Measurements from ENCODE around the gene TADA3. TPM values are rescaled to one million over a fixed set of nuclear protein-coding genes. Genes with fewer than 3 reads are reported as not detected.

Gene TADA3
- total and polyA plus RNA-seq, 9 of the 15 experiments (the other 6 are each of a cell fraction or from before 2014, with no cell fraction given) = 4.1 to 110 (median 74.8) TPM

DNA sequence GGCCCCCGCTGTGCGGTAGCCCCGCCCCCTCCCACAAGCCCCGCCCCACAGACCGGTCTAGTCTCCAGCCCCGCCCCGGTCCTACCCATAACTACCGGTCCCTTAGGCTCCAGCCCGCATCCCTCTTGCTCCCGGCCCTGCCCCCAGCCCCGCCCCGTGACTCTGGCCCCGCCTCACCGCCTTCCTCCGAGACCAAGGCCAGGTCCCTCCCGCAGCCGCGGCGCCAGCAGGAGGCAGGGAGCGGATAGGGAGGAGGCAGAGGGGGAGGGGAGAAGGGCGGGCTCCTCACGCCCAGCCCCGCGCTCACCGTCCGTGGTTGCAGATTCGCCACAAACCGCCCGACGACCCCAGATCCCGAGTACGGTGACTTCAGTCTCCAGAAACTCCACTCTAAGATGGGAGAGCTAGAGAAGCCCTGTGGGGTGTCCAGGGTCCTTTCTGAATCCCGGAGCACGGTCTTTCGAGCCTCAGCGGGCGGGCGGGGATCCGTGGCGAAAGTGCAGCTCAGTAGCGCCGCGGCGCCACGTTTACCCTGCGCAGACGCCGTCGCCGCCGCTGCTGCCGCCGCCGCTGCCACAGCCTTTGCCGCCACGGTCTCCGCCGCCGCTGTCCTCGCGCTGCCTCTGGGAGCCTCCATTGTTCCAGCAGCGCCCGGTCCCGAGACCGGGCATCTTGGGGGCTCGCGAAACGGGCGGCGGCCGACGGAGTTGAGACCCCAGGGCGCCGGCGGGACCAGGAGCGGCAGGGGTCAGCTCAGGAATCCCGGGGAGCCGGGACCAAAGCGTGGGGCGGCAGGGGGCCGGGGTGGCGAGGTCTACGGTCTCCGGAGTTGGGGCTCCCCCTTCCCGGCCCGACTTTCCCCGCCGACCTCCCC is 60.8 kb downstream of the TADA3 start, which contains the start of gene BRPF1 (continued):
- TF ChIP-seq, protein P1, sequence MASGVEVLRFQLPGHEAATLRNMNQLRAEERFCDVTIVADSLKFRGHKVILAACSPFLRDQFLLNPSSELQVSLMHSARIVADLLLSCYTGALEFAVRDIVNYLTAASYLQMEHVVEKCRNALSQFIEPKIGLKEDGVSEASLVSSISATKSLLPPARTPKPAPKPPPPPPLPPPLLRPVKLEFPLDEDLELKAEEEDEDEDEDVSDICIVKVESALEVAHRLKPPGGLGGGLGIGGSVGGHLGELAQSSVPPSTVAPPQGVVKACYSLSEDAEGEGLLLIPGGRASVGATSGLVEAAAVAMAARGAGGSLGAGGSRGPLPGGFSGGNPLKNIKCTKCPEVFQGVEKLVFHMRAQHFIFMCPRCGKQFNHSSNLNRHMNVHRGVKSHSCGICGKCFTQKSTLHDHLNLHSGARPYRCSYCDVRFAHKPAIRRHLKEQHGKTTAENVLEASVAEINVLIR (CRISPR knock-in tag; IDR thresholded peaks at IDR 0.05) = peak; percentile 73
- TF ChIP-seq SREBF1 (IDR thresholded peaks at IDR 0.05; ENCODE audit: borderline replicate concordance, low read depth, low read length) (no peak), ZBED1 (IDR thresholded peaks at IDR 0.05) (no peak), ZNF57 (CRISPR knock-in tag; IDR thresholded peaks at IDR 0.05) (no peak), ZNF699 (CRISPR knock-in tag; IDR thresholded peaks at IDR 0.05; ENCODE audit: insufficient replicate concordance) (no peak), LARP7 (IDR thresholded peaks at IDR 0.05) (peak; percentile 100), PTTG1 (tag; IDR thresholded peaks at IDR 0.05; ENCODE audit: low read depth) (no peak), MTF1 (CRISPR knock-in tag; IDR thresholded peaks at IDR 0.05; ENCODE audit: borderline replicate concordance) (no peak), ZNF717 (CRISPR knock-in tag; IDR thresholded peaks at IDR 0.05) (no peak)
- TF ChIP-seq, protein P2, sequence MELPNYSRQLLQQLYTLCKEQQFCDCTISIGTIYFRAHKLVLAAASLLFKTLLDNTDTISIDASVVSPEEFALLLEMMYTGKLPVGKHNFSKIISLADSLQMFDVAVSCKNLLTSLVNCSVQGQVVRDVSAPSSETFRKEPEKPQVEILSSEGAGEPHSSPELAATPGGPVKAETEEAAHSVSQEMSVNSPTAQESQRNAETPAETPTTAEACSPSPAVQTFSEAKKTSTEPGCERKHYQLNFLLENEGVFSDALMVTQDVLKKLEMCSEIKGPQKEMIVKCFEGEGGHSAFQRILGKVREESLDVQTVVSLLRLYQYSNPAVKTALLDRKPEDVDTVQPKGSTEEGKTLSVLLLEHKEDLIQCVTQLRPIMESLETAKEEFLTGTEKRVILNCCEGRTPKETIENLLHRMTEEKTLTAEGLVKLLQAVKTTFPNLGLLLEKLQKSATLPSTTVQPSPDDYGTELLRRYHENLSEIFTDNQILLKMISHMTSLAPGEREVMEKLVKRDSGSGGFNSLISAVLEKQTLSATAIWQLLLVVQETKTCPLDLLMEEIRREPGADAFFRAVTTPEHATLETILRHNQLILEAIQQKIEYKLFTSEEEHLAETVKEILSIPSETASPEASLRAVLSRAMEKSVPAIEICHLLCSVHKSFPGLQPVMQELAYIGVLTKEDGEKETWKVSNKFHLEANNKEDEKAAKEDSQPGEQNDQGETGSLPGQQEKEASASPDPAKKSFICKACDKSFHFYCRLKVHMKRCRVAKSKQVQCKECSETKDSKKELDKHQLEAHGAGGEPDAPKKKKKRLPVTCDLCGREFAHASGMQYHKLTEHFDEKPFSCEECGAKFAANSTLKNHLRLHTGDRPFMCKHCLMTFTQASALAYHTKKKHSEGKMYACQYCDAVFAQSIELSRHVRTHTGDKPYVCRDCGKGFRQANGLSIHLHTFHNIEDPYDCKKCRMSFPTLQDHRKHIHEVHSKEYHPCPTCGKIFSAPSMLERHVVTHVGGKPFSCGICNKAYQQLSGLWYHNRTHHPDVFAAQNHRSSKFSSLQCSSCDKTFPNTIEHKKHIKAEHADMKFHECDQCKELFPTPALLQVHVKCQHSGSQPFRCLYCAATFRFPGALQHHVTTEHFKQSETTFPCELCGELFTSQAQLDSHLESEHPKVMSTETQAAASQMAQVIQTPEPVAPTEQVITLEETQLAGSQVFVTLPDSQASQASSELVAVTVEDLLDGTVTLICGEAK (IDR thresholded peaks at IDR 0.05) = peak; percentile 78
- TF ChIP-seq, protein P2 (CRISPR knock-in tag; IDR thresholded peaks at IDR 0.05) = no peak
- TF ChIP-seq, protein P3, sequence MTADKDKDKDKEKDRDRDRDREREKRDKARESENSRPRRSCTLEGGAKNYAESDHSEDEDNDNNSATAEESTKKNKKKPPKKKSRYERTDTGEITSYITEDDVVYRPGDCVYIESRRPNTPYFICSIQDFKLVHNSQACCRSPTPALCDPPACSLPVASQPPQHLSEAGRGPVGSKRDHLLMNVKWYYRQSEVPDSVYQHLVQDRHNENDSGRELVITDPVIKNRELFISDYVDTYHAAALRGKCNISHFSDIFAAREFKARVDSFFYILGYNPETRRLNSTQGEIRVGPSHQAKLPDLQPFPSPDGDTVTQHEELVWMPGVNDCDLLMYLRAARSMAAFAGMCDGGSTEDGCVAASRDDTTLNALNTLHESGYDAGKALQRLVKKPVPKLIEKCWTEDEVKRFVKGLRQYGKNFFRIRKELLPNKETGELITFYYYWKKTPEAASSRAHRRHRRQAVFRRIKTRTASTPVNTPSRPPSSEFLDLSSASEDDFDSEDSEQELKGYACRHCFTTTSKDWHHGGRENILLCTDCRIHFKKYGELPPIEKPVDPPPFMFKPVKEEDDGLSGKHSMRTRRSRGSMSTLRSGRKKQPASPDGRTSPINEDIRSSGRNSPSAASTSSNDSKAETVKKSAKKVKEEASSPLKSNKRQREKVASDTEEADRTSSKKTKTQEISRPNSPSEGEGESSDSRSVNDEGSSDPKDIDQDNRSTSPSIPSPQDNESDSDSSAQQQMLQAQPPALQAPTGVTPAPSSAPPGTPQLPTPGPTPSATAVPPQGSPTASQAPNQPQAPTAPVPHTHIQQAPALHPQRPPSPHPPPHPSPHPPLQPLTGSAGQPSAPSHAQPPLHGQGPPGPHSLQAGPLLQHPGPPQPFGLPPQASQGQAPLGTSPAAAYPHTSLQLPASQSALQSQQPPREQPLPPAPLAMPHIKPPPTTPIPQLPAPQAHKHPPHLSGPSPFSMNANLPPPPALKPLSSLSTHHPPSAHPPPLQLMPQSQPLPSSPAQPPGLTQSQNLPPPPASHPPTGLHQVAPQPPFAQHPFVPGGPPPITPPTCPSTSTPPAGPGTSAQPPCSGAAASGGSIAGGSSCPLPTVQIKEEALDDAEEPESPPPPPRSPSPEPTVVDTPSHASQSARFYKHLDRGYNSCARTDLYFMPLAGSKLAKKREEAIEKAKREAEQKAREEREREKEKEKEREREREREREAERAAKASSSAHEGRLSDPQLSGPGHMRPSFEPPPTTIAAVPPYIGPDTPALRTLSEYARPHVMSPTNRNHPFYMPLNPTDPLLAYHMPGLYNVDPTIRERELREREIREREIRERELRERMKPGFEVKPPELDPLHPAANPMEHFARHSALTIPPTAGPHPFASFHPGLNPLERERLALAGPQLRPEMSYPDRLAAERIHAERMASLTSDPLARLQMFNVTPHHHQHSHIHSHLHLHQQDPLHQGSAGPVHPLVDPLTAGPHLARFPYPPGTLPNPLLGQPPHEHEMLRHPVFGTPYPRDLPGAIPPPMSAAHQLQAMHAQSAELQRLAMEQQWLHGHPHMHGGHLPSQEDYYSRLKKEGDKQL (CRISPR knock-in tag; IDR thresholded peaks at IDR 0.05; ENCODE audit: borderline replicate concordance) = no peak

All from K562 (cell line).